Measurements from ENCODE around the gene HSPB7.
A peak's percentile ranks its signal among the peaks of the same experiment; 100 is the strongest.

The HSPB7 gene

DNA sequence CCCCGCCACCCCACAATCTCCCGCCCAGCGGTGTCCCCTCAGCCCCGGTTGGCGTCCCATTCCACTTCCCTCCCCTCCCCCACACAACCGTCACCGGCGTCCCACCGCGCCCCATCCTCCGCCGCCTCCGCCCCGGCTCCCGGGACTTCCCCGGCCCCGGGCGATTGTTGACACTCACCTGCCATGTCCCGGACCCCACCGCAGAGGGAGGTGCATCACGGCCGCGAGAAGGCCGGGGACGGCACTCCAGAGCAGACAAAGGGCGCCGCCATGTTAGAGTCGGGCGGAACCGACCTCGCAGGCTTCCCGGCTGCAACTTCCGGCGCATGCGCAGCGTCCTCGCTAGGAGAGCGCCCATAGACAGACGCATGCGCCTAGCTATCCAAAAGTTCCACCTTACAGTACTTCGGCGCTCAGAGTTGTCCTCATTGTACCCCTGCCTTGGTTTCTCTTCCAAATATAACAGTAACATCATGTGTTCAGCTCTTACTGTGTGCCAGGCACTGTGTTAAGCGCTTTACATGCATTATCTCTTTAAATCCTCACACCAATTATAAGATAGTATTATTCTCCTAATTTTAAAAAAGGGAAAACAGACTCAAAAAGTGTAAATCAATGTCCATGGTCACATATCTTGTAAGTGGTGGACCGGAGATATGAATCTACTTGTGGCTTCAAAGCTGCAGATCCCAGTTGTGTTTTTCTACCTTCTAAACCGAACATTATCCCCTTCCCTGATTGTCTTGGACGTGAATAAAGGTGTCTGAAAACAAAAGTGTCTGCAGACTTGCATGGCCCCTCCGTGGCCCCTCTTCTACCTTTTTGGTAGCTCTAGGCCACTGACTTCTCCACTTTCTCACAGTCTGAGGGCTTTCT, 41.8 kb downstream of the HSPB7 start, which contains the start of gene ZBTB17:
TSS of gene ZBTB17 (minus strand) at position 297 of the 876 bp plus-strand sequence. CDS start 27,606 bp downstream, outside the sequence.
- peak; percentile 74 to 80 for DNase-seq (ENCODE audit: low read depth in 2 of 2)

DNA sequence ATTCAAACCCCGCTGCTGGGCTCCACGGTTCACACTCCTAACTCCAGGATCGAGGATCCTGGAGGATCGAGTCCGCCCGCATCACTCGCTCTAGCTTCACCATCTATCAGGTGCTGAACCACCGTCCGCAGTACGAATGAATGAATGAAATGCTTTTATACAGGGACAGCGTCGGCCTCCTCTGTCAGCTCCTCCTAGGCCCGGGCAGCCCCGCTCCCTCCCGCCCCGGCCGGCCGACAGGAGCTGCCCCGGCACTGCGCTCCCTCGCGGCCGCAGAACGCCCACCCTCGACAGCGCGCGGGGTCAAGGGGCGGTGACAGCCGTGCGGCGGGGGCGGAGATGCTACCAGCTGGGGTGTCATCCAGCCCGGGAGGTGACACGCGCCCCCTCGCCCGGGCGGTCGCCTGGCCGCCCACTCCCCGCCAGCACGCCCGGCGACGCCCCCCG, 42.5 kb downstream of the HSPB7 start:
- DNase-seq (ENCODE audit: low read depth in 2 of 2) = no peak

DNA sequence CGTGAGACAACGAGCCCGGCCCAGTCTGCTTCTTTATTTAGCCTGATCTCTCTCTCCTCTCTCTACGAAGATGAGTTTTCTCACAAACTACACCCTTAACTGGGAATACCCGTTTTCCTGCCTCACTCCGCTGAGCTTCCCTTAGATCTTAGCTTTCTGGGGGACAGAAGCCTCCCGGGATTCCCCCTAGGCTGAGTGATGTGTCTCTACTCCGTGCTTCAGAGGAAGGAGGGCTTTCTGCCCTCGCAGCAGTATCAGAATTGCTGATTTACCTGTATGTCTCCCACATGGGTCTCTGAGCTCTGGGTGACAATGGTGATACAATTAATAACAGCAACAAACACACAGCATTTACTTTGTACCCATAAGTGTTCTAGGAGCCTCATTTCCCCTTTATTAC, 43.0 kb downstream of the HSPB7 start:
- DNase-seq (ENCODE audit: low read depth in 2 of 2) = no peak

DNA sequence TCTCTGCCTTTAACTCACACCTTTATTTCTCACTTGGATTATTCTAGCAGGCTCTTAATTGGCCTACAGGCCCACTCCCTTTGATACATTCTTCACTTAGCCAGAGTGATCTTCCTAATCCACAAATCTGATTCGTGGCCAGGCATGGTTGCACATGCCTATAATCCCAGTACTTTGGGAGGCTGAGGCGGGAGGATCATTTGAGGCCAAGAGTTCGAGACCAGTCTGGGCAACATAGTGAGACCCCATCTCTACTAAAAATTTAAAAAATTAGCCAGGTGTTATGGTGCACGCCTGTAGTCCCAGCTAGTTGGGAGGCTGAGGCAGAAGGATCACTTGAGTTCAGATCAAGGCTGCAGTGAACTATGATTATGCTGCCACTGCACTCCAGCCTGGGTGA, 44.1 kb downstream of the HSPB7 start:
- no peak for DNase-seq (ENCODE audit: low read depth in 2 of 2)

DNA sequence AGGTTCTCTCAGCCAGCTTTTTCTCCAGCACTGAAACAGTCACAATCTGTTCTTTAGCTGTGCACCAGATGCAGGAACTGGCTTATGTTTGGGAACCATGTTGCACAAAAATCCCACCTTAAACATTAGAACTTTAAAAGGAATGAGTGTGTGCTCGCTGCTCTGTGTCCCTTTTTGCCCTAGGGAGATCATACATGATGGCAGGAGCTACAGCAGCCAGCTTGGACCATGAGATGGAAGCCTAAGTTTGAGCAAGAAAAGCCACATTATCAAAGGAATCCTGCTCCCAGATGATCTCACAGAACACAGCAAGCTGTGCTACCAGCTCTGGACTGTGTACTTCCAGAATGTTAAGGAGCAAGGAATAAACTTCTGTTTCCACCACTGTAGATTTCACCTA, 45.4 kb downstream of the HSPB7 start:
- no peak for DNase-seq (ENCODE audit: low read depth in 2 of 2)

DNA sequence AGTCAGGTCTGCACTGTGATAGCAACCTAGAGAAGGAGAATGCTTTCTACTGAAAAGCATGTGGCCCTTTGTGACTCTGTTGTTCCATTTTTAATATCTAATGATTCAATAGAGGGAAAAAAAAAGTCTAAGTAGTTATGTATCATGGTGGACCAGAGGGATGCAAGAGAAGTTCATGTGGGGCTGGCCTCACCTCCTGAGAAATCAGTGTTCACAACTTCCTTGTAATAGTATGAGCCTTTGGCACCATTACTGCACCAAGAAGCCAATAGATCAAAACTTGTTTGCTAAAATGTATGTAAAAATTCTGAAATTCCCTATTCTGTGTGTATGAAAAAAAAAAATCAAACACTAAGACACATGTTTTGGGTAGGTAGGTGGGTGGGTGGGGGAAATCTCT, 46.9 kb downstream of the HSPB7 start:
- no peak for DNase-seq (ENCODE audit: low read depth in 2 of 2)

DNA sequence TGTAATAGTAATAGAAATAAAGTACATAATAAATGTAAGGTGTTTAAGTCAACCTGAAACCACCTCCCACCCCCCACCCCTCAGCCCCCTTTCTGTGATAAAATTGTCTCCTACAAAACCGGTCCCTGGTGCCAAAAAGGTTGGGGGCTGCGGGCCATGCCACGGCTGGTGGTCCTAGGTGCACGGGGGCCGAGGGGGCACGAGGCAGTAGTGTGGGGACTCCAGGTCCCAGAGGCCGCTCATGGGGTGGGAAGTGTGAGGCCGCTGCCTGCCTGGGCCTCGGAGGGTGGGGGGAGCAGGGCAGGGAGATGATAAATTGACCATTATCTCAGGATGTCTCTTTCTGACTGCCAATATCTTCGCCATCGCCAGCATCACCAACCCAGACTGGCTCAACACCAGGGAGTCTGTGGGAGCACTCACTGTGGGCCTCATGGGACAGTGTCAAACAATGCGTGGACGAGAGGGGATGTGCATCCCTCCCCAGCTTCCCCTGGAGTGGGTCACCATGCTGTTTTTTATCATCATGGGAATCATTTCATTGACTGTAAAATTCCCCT, 48.4 kb downstream of the HSPB7 start:
- DNase-seq (ENCODE audit: low read depth in 2 of 2) = no peak

DNA sequence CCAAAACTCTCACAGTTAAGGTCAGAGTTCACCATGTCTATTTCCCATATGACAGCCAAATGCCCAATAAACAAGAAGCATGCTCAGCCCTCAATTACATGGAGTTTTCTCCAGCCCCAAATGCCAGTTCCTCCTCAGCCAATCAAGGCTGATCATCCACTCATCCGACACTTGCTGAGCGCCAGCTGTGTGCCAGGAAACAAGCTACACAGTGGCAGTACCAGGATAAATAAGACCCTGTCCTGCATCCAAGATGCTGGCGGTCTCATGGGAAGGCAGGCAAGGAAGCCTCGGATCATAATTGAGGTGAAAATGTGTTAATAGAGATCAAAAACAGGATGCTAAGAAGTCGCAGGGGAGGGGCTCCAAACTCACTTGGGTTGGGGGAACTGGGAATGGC, 49.7 kb downstream of the HSPB7 start:
- DNase-seq (ENCODE audit: low read depth in 2 of 2) = no peak

DNA sequence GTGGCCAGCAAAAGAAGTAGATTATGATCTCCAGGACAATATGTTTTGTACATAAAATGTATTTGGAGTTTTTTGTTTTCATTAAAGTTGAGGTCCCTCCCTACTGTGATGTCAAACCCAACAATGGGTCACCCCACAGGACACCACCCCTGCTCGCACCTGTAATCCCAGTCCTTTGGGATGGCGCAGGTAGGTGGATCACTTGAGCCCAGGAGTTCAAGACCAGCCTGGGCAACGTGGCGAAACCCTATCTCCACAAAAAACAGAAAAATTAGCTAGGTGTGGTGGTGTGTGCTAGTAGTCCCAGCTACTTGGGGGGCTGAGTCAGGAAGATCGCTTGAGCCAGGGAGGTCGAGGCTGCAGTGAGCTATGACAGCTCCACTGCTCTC, 50.9 kb downstream of the HSPB7 start:
- DNase-seq (ENCODE audit: low read depth in 2 of 2) = no peak

DNA sequence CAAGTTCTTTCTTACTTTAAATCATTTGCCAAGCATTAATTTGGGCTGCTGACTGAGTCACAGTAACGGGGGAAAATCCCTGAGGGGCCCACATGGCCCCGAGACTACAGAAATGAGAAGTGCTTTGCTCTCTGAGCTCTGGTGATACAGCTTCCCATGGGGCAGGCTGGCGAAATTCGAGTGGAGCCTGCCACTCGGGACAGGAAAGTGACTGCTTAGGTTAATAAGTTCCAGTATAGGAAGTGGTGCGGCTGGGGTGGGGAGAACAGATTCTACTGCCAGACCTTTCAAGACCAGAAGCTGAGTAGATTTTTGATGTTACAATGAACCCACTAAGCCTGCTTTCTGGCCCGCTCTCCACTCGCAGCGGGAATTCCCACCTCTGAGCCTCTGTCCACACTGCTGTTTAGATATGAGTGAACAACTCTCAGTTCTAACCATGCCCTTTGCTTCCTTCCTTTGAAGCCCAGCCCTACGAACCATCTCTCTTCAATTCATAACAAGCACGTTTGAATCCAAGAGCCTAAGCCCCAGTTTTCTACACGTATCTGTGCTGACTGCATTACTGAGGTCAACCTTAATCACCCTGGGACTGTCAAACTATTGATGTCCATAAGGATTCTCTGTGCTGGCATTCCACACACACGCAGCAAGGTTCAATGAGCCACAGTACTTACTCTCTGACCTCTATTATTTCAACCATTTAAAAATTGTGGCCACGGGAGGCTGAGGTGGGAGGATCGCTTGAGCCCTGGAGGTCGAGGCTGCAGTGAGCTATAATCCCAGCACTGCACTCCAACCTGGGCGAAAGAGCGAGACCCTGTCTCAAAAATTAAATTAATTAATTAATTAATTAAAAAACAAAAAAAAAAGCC, 51.5 kb downstream of the HSPB7 start:
- DNase-seq (ENCODE audit: low read depth in 2 of 2) = no peak

DNA sequence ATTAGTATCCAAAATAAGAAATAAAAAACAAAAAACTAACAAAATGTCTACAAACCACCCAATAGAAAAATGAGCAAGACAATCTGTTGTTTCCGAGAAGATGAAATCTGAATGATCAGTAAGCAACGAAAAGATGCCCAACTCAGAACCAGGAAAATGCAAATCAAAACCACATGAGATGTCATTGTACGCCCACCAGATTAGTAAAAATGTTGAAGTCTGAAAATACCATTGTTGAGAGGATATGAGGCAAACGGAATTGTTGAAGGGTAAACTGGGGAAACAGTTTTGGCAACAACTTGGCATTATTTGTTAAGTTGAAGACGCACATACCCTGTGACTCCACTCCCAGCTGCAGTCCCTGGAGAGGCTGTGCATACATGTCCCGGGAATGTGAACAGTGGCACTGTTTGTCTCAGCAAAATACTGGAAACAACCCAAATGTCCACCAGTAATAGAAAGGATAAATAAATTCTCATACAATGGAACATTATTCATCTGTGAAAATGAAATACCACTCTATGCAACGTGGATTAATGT, 52.5 kb downstream of the HSPB7 start:
- no peak for DNase-seq (ENCODE audit: low read depth in 2 of 2)

All from fibroblast of skin of left quadriceps (primary cell).